GM12892 (cell line): ENCODE measurements around the gene ATXN7L2.

ENCODE experiments used
- POLR2A ChIP-seq: IDR thresholded peaks from 2 replicates; pipeline ENCODE4 v1.6.1; 2011; ENCODE audit warnings: low read depth, low read length, control low read depth
- POLR2AphosphoS5 ChIP-seq: IDR thresholded peaks from 2 replicates; pipeline ENCODE4 v1.6.1; 2011; ENCODE audit warnings: low read depth, low read length, control low read depth

DNA sequence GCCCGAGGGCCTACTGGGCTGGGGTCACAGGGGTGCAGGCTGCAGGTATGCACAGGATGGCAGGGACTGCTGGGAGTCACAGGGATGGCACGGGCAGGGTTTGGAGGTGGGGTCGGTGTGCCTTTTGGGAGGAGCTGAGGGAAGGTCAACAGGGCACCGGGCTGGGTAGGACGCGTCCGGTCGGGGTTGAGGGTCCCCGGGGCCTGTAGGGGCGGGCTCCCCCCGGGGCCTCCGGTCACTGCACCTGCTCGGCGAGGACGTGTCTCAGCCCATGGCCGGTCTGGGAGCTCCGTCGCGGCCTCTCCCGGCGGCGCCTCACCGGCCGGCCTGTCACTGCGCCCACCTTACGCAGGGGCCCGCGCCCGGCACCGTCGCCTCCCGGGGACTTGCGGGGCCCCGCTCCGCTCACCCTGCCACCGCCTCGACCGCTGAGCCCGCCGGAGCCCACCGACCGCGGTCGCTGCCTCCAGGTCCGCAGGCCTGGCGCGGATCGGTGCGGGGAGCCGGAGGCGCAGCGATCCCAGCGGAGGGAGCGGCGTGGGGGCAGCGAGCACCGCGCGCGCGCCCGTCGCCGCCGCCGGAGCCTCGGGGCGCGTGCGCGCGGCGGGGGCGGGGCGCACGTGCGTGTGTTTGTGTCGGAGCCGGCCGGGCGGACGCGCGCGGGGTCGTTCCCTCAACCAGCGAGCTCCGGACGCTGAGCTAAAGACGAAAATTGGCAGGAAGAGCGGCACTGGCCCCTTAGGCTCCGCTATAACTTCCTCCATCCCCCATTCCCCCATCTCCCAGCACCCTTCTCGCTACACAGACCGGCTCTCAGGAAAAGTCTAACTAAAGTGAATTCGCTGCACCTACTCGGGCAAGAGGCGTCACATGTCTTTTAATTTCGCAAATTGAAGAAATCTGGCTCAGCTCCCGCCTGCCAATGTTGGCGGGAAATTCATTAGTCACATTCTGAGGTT, 25.8 kb downstream of the ATXN7L2 start, which contains the start of gene AMIGO1:
- no peak for TF ChIP-seq POLR2A
- no peak for TF ChIP-seq POLR2AphosphoS5
